Fibroblast of lung (primary cell): ENCODE data around the gene MYLK3.

Experiments
- CTCF ChIP-seq, 2 donors: IDR thresholded peaks in 1 of 2; conservative IDR thresholded peaks in 1 of 2; 1 replicate in 1 of 2; 2 replicates in 1 of 2; pipeline ENCODE4 v1.5.1; 2011 to 2012; ENCODE audit warnings: low read length in 2 of 2, control low read depth in 1 of 2, inconsistent platforms in 1 of 2, low read depth in 1 of 2, mild to moderate bottlenecking in 1 of 2
- EZH2 ChIP-seq: IDR thresholded peaks from 2 replicates; pipeline ENCODE4 v1.5.1; 2012; ENCODE audit warnings: low read length, control low read depth, mild to moderate bottlenecking; ENCODE audit errors: missing control alignments

GRCh38 chr16:46785076-46785845 is 37.1 kb upstream of the MYLK3 start:
- TF ChIP-seq EZH2 (no peak), CTCF (conservative IDR thresholded peaks at IDR 0.05 in 1 of 2, IDR thresholded peaks at IDR 0.05 in 1 of 2; ENCODE audit: low read depth in 1 of 2, low read length in 2 of 2) (no peak)
